AG09309 (cell line): ENCODE measurements around the gene COL20A1.
"Not testable (repeated sequence)": the region's sequence is repeated elsewhere in the genome, so short reads cannot be mapped to it uniquely, and the experiment has no call there.

Experiments
- DNase-seq: peaks from one replicate; pipeline ENCODE4 v3.0.0-alpha.2; 2010; ENCODE audit warnings: low read depth
- H3K4me3 ChIP-seq: 2 replicates; pipeline ENCODE4 v1.5.1; 2011; ENCODE audit warnings: mild to moderate bottlenecking, low read depth, low read length, moderate library complexity; ENCODE audit not compliant: control insufficient read depth
- TF ChIP-seq, protein P1 (sequence below): IDR thresholded peaks from 2 replicates; pipeline ENCODE4 v1.5.1; 2011; ENCODE audit warnings: mild to moderate bottlenecking, low read depth, low read length, inconsistent platforms; ENCODE audit not compliant: insufficient read depth, control insufficient read depth; ENCODE audit errors: missing control alignments

COL20A1 gene

DNA sequence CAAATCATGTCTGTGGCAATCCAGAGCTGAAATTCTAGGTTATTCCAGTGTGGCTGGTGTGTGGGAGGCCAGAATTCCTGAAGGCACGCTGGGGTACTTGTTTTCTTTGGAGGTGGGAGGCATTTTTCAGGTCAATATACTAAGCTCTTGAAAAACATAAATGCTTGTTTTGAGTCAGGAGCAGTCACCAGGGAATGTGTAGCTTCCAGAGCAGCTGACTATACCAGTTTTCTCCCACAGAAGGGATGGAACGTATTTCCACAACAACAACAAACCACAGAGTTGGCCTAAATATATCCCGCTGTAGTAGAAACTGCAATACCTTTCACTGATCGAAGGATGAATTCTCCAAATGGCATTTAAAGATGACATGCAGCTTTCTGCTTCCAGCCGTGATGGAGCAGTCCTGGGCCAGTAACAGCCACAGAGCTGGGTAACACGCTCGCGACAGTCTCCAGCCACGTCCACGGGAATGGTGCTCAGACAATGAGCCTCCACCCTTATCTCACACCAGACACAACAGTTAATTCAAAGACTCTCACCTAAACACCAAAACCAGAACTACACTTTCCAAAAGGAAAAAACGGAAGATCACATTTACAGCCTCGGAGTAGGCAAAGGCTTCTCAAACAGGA, 44.9 kb downstream of the COL20A1 start:
- TF ChIP-seq, protein P1, sequence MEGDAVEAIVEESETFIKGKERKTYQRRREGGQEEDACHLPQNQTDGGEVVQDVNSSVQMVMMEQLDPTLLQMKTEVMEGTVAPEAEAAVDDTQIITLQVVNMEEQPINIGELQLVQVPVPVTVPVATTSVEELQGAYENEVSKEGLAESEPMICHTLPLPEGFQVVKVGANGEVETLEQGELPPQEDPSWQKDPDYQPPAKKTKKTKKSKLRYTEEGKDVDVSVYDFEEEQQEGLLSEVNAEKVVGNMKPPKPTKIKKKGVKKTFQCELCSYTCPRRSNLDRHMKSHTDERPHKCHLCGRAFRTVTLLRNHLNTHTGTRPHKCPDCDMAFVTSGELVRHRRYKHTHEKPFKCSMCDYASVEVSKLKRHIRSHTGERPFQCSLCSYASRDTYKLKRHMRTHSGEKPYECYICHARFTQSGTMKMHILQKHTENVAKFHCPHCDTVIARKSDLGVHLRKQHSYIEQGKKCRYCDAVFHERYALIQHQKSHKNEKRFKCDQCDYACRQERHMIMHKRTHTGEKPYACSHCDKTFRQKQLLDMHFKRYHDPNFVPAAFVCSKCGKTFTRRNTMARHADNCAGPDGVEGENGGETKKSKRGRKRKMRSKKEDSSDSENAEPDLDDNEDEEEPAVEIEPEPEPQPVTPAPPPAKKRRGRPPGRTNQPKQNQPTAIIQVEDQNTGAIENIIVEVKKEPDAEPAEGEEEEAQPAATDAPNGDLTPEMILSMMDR, result no peak

DNA sequence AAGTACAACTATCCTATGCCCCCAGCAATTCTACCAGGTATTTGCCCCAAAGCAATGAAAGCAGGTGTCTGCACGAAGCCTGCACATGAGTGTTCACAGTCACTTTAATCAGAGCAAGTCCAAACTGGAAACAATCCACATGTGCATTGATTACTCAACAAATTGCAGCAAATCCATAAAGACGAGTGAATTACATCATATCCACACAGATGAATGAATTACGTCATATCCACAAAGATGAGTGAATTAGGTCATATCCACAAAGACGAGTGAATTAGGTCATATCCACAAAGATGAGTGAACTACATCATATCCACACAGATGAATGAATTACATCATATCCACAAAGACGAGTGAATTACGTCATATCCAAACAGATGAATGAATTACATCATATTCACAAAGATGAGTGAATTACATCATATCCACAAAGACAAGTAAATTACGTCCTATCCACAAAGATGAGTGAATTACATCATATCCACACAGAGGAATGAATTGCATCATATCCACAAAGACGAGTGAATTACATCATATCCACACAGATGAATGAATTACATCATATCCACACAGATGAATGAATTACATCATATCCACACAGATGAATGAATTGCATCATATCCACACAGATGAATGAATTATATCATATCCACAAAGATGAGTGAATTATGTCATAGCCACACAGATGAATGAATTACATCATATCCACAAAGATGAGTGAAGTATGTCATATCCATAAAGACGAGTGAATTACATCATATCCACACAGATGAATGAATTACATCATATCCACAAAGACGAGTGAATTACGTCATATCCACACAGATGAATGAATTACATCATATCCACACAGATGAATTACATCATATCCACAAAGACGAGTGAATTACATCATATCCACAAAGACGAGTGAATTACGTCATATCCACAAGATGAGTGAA, 46.4 kb downstream of the COL20A1 start:
- DNase-seq, H3K4me3 ChIP-seq: not testable (repeated sequence)

More for the DNA sequence above, 44.9 kb downstream of the COL20A1 start:
- DNase-seq, result no peak
- no peak overlapping the region for H3K4me3 ChIP-seq

DNA sequence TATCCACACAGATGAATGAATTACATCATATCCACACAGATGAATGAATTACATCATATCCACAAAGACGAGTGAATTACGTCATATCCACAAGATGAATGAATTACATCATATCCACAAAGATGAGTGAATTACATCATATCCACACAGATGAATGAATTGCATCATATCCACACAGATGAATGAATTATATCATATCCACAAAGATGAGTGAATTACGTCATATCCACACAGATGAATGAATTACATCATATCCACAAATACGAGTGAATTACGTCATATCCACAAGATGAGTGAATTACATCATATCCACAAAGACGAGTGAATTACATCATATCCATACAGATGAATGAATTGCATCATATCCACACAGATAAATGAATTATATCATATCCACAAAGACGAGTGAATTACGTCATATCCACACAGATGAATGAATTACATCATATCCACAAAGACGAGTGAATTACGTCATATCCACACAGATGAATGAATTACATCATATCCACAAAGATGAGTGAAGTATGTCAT, 47.2 kb downstream of the COL20A1 start:
- not testable (repeated sequence) for DNase-seq, H3K4me3 ChIP-seq

DNA sequence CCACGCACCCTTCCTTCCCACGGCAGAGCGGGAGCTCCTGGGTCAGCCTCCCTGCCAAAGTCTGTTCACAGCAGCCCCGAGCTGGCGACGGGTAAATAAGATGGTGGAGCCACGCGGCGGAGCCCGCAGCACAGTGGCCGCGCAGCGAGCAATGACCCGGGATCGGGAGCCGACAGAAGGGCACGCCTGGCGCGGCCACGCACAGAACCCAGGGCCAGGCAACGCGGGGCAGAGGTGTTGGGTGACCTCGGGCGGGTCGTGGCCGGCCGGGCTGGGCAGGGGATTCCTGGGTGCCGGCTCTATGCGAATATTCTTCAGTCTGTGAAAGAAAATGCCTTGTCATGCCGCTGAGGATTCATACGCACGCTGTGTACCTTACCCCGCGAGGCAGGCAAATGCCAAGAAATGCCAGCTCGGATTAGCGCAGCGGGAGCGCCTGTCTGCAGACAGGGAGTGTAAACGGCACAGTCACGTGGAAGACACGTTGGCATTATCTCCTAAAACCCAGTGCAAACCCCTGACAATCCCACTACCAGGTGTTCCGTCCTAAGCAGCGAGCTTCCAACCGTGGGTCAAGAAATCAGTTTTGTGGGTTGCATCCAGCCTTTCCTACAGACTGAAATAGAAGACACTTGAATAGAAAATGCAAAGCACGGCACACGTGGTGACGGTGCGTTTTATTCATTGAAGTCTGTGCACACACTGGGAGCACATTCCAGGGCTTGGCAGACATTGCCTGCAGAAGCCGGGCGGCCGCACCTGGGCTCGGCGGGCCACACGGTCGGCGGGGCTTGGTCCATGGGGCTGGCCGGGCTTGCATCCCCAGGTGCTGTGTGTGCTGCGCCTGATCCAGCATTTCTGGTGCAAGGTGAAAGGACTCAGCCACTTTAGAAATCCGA, 49.8 kb downstream of the COL20A1 start:
- DNase-seq, result no peak
- no peak overlapping the region for H3K4me3 ChIP-seq
- TF ChIP-seq, protein P1, result no peak

GRCh38 chr20:63343460-63344445, 50.8 kb downstream of the COL20A1 start:
- no peak for DNase-seq
- TF ChIP-seq, protein P1, result no peak
- H3K4me3 ChIP-seq, result no peak overlapping the region

DNA sequence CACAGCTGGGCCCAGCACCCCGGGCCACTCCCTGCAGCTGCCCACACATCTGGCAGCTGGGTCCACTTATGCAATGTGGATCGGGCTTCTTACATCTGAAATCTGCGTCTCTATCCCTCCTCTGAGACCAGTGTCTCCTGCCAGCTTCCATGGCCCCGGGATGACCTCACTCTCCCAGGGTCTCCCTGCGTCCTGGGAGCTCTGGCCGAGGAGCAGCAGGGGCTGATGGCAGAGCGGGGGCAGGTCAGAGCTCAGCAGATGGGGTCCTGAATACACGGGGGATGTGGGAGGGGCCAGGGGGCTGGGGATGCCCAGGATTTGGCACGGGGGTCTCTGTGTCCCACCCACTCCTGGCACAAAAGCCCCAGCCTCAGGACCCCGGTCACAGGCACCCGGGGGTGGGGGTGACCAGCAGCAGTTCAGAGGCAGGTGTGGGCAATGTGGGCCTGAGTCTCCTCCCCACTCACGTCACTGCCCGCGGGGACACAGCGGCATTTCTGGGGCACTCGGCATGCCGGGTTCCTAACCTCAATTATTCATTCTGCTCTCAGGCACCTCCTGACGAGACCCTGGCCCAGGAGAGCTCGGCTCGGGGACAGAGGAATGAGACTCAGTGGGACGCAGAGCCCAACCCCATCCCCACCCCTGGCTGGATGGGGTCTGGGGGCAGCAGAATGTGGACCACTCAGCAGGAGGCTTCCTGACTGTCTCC, 51.8 kb downstream of the COL20A1 start:
- no peak overlapping the region for H3K4me3 ChIP-seq
- TF ChIP-seq, protein P1, result no peak
- DNase-seq, result no peak
